Measurements from ENCODE around the gene CYTH3. TPM values are rescaled to one million over a fixed set of nuclear protein-coding genes. Genes with fewer than 3 reads are reported as not detected.

The CYTH3 gene
- total RNA-seq, 1 donor from 2014 or later: 31.1 TPM

- Mint-ChIP-seq H3K4me3 (no peak overlapping the region), H3K27ac (no peak overlapping the region), H3K36me3 (peaks cover 42% of the 10 kb centered on the region), H3K9me3 (no peaks in the 10 kb centered on the region), H3K4me1 (ENCODE audit: unreplicated experiment) (no peaks in the 10 kb centered on the region), H3K27me3 (no peaks in the 10 kb centered on the region)
- TF ChIP-seq CTCF (conservative IDR thresholded peaks at IDR 0.05): no peak
- no peak for DNase-seq (ENCODE audit: extremely low spot score, unreplicated experiment)
Measured at GRCh38 chr7:6130007-6130587, 142.3 kb downstream of the CYTH3 start.

GRCh38 chr7:6128205-6128604 lies 144.2 kb downstream of the CYTH3 start:
- Mint-ChIP-seq H3K9me3 (no peaks in the 10 kb centered on the region), H3K27ac (no peak overlapping the region), H3K36me3 (peaks cover 41% of the 10 kb centered on the region), H3K4me3 (no peak overlapping the region), H3K4me1 (ENCODE audit: unreplicated experiment) (no peaks in the 10 kb centered on the region), H3K27me3 (no peaks in the 10 kb centered on the region)
- DNase-seq (ENCODE audit: extremely low spot score, unreplicated experiment): no peak
- TF ChIP-seq CTCF (conservative IDR thresholded peaks at IDR 0.05): no peak

- Mint-ChIP-seq H3K27me3 (no peaks in the 10 kb centered on the region), H3K36me3 (peaks cover 36% of the 10 kb centered on the region), H3K4me3 (no peak overlapping the region), H3K27ac (peak overlapping the region; percentile 4), H3K9me3 (peaks cover under 1% of the 10 kb centered on the region), H3K4me1 (ENCODE audit: unreplicated experiment) (no peaks in the 10 kb centered on the region)
- no peak for DNase-seq (ENCODE audit: extremely low spot score, unreplicated experiment)
- TF ChIP-seq CTCF (conservative IDR thresholded peaks at IDR 0.05): no peak
Measured at GRCh38 chr7:6127110-6127490, 145.3 kb downstream of the CYTH3 start.

GRCh38 chr7:6123843-6124242 lies 148.6 kb downstream of the CYTH3 start:
- DNase-seq (ENCODE audit: extremely low spot score, unreplicated experiment): no peak
- Mint-ChIP-seq H3K27ac (no peak overlapping the region), H3K9me3 (peaks cover 11% of the 10 kb centered on the region), H3K4me3 (no peak overlapping the region), H3K4me1 (ENCODE audit: unreplicated experiment) (no peaks in the 10 kb centered on the region), H3K27me3 (no peaks in the 10 kb centered on the region), H3K36me3 (peaks cover 46% of the 10 kb centered on the region)
- no peak for TF ChIP-seq CTCF (conservative IDR thresholded peaks at IDR 0.05)

GRCh38 chr7:6121141-6121540 lies 151.3 kb downstream of the CYTH3 start:
- Mint-ChIP-seq H3K36me3 (peaks cover 59% of the 10 kb centered on the region), H3K4me1 (ENCODE audit: unreplicated experiment) (no peaks in the 10 kb centered on the region), H3K27ac (no peak overlapping the region), H3K9me3 (peaks cover 11% of the 10 kb centered on the region), H3K4me3 (no peak overlapping the region), H3K27me3 (no peaks in the 10 kb centered on the region)
- no peak for DNase-seq (ENCODE audit: extremely low spot score, unreplicated experiment)
- TF ChIP-seq CTCF (conservative IDR thresholded peaks at IDR 0.05): no peak

- peaks cover 53% of the 10 kb centered on the region for H3K36me3 Mint-ChIP-seq
- H3K4me3 Mint-ChIP-seq: no peak overlapping the region
- no peak for TF ChIP-seq CTCF (conservative IDR thresholded peaks at IDR 0.05)
- no peaks in the 10 kb centered on the region for H3K4me1 Mint-ChIP-seq (ENCODE audit: unreplicated experiment)
- H3K27ac Mint-ChIP-seq: no peak overlapping the region
- H3K9me3 Mint-ChIP-seq: peaks cover 11% of the 10 kb centered on the region
- no peak for DNase-seq (ENCODE audit: extremely low spot score, unreplicated experiment)
- H3K27me3 Mint-ChIP-seq: no peaks in the 10 kb centered on the region
Measured at GRCh38 chr7:6117533-6117932, 154.9 kb downstream of the CYTH3 start.
